ENCODE measurements around the gene AMELY. TPM values are rescaled to one million over a fixed set of nuclear protein-coding genes. Genes with fewer than 3 reads are reported as not detected.
"Not testable (repeated sequence)": the region's sequence is repeated elsewhere in the genome, so short reads cannot be mapped to it uniquely, and the experiment has no call there.

Gene AMELY
- not detected in 2 replicates for total RNA-seq (2014; rRNA removed)
- not detected for polyA plus RNA-seq (2012)

GRCh38 chrY:6911253-6911881 is at the start of gene AMELY:
Gene AMELY (minus strand): TSS chrY:6911752. CDS start chrY:6872608, 39,144 bp downstream.
- DNase-seq (ENCODE audit: low read depth), result no peak

DNA sequence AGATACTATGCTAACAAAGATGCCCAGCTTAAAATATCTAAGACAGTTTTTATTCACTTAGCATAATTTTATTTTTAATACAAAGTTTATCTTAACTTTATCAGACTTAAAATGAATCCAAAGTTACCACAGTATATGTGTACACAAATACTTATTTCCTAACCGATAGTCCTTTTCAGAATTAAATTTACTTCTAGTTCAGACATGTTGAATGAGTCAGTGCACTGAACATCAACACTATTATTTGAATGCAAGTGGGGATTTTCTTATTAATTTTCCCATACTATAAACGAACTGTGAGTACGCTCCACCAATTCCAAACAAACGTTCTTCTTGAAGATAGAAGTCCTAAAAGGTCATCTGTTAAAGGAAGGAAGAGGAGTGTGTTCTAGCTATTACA is 38.4 kb upstream of the AMELY start:
- no peak for DNase-seq (ENCODE audit: low read depth)

GRCh38 chrY:6948378-6948777 is 36.8 kb upstream of the AMELY start:
- no peak for DNase-seq (ENCODE audit: low read depth)

DNA sequence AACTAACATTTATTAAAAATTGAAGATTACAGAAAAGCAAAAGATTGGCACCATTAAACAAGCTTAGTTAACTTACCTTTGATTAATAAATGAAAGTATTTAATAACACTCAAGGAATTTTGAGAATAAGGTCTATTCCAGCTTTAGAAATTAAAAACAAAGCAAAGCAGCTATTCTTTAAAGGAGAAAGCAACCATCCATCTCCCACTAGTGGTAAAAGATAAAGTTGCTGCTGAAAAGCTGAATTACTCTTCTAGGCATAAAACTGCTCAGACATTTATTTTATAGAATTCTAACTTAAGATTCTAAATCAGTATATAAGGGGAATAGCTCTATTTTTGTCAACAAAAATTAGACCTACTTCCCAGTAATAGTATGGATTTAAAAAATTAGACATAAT is 36.1 kb upstream of the AMELY start:
- DNase-seq (ENCODE audit: low read depth), result no peak

GRCh38 chrY:6935497-6935896 is 23.9 kb upstream of the AMELY start:
- no peak for DNase-seq (ENCODE audit: low read depth)

GRCh38 chrY:6931779-6932396 is 20.3 kb upstream of the AMELY start:
- DNase-seq (ENCODE audit: low read depth), result no peak

- DNase-seq (ENCODE audit: low read depth), result no peak
These were observed 17.7 kb upstream of the AMELY start for GRCh38 chrY:6929237-6929636.

- DNase-seq (ENCODE audit: low read depth), result no peak
These were observed 16.7 kb upstream of the AMELY start for GRCh38 chrY:6928265-6928664.

GRCh38 chrY:6921061-6921460 is 9.5 kb upstream of the AMELY start:
- no peak for DNase-seq (ENCODE audit: low read depth)

DNA sequence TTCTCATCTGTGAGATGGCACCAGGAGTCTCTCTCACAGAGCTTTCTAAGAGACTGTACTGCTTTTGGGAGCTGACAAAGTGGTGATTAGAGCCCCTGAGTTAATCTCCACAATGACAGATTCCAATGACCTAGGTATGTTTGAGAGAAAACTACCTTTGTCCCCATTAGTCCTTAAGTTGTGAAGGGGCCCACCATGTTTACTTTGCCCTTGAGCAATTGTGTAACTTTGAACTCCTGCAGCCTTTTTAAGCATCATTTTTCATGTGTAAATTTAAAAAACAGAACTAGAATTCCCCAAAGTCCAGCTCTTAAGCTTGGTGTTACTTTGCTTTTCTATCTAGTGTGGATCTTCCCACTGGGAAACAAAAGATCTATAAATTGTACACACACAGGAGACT is 1.8 kb upstream of the AMELY start:
- no peak for DNase-seq (ENCODE audit: low read depth)

- DNase-seq (ENCODE audit: low read depth), result no peak
These were observed 940 bp downstream of the AMELY start, which contains the start of gene TBL1Y for GRCh38 chrY:6910372-6911252. Gene TBL1Y (plus strand): TSS chrY:6910697. CDS start chrY:7025085, 114,388 bp downstream.

DNA sequence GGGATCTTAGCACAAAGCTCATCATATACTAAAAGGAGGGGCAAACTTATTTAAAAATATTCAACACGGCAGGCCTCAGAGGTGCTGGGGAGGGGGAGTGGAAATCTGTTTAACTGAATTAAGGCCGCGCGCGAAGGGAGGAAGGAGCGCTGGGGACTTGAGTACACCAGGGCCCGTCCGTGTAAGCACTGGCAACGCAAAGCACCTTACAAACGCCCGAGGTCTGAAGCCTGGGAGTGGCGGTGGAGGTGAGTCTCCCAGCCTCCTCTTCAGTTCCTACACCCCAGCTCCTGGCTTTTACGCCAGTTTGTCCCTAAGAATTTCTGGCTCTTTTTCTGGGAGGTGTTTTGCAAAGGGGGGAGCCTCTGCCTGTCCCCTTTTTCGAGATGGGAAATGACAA is 1.7 kb downstream of the AMELY start:
- DNase-seq (ENCODE audit: low read depth), result no peak

GRCh38 chrY:6909118-6909521 is 2.4 kb downstream of the AMELY start:
- DNase-seq (ENCODE audit: low read depth), result no peak

GRCh38 chrY:6908021-6908420 is 3.5 kb downstream of the AMELY start:
- not testable (repeated sequence) for DNase-seq (ENCODE audit: low read depth)

- no peak for DNase-seq (ENCODE audit: low read depth)
These were observed 4.0 kb downstream of the AMELY start for GRCh38 chrY:6907591-6907990.

DNA sequence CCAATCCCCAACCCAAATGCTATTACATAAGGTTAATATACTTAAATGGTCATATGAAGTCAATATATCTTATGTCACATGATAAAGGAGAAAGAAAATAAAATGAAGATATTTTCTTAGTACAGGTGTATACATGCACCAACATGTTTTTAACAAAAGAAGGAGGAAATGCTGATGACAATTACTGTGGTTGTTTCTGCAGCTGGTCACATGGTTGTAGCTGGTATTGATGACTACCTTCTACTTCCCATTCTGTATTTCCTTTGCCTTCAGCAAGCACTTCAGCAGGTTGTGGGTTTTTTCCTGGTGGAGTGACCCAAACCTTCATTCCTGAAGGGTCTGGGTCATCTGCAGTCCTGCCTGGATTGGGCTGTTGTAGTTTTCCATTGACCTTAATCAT is 9.4 kb downstream of the AMELY start:
- DNase-seq (ENCODE audit: low read depth), result not testable (repeated sequence)

DNA sequence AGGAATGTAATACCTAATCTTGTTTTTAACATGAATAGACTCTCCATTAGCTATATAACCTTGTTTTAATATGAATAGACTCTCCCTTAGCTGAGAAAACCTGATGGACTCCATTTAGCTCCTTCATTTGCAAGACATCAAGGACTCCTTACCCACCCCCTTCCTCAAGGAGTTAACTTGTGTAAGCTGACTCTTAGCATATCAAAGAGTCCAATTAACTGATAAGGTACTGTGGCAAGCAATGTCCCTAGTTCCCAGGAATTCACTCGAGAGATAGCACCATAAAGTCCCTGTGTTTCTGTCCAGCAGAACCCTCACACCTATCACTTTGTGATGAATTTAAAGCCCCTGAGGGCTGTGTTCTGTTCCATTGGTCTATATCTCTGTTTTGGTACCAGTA is 16.3 kb downstream of the AMELY start:
- DNase-seq (ENCODE audit: low read depth), result no peak

DNA sequence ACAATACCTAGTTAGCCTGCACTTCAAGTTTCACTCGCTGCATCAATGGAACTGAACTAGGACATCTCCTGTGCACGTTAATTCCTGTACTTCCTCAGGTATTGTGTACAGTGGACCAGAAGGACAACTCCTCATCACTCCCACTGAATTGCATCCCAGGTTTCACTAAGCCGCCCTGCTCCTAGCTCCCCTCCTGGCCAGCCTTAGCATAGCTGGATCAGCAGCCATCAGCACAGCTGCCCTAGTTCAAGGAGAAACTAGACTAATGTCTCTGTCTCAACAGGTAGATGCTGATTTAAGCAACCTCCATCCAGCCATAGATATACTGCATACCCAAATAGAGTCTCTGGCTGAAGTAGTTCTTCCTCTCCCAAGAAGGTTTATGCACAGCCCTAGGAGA is 17.1 kb downstream of the AMELY start:
- no peak for DNase-seq (ENCODE audit: low read depth)

DNA sequence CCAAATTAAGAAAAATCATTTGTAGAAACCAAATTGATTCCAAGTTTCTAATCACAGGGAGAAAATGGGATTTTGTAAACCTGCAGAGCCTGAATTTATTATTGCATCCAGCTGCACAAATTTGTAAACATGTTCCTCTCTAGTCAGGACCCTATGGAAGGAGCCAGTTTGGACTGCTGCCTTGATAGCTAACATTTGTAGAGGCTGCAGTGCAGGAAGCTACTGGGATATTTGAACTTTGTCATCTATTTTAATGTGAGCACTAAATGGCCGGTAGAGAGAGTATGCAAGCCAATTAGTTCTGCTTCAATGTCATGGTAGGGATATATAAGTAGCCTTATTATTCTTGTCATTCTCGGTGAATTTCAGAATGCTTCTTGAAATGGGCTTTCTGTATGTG is 62.2 kb downstream of the AMELY start:
- no peak for DNase-seq (ENCODE audit: low read depth)

DNA sequence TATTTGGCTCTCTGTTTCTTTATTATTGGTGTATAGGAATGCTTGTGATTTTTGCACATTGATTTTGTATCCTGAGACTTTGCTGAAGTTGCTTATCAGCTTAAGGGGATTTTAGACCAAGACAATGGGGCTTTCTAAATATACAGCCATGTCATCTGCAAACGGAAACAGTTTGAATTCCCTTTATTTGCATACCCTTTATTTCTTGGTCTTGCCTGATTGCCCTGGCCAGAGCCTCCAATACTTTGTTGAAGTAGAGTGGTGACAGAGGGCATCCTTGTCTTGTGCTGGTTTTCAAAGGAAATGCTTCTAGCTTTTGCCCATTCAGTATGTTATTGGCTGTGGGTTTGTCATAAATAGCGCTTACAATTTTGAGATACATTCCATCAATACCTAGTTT is 68.9 kb downstream of the AMELY start:
- not testable (repeated sequence) for DNase-seq (ENCODE audit: low read depth)
